ENCODE results near the gene DIP2C. TPM values are rescaled to one million over a fixed set of nuclear protein-coding genes. Genes with fewer than 3 reads are reported as not detected.

The DIP2C gene
- total RNA-seq, 1 experiment from 2014 or later, result 11.0 TPM

GRCh38 chr10:308101-308500 lies 381.4 kb downstream of the DIP2C start:
- ATAC-seq (no peak), DNase-seq (ENCODE audit: low spot score) (no peak)
- no peak for TF ChIP-seq NFE2L1 (CRISPR knock-in tag; IDR thresholded peaks at IDR 0.05)
- TF ChIP-seq NR3C1 (CRISPR knock-in tag; conservative IDR thresholded peaks at IDR 0.05; ENCODE audit: low read depth), result no peak
- TF ChIP-seq PREB (CRISPR knock-in tag; IDR thresholded peaks at IDR 0.05; ENCODE audit: borderline replicate concordance), result no peak
- TF ChIP-seq, protein P1, sequence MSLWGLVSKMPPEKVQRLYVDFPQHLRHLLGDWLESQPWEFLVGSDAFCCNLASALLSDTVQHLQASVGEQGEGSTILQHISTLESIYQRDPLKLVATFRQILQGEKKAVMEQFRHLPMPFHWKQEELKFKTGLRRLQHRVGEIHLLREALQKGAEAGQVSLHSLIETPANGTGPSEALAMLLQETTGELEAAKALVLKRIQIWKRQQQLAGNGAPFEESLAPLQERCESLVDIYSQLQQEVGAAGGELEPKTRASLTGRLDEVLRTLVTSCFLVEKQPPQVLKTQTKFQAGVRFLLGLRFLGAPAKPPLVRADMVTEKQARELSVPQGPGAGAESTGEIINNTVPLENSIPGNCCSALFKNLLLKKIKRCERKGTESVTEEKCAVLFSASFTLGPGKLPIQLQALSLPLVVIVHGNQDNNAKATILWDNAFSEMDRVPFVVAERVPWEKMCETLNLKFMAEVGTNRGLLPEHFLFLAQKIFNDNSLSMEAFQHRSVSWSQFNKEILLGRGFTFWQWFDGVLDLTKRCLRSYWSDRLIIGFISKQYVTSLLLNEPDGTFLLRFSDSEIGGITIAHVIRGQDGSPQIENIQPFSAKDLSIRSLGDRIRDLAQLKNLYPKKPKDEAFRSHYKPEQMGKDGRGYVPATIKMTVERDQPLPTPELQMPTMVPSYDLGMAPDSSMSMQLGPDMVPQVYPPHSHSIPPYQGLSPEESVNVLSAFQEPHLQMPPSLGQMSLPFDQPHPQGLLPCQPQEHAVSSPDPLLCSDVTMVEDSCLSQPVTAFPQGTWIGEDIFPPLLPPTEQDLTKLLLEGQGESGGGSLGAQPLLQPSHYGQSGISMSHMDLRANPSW (CRISPR knock-in tag; conservative IDR thresholded peaks at IDR 0.05; ENCODE audit: low read depth), result no peak
- no peak for TF ChIP-seq ZNF138 (CRISPR knock-in tag; conservative IDR thresholded peaks at IDR 0.05)
- Mint-ChIP-seq H3K36me3 (no peaks in the 10 kb centered on the region), H3K4me1 (peaks cover 15% of the 10 kb centered on the region), H3K9me3 (peaks cover 5% of the 10 kb centered on the region; the same call in 1 of the 2 replicates), H3K27me3 (ENCODE audit: low read depth) (no peaks in the 10 kb centered on the region), H3K27ac (no peak overlapping the region), H3K4me3 (no peak overlapping the region)
- CTCF ChIA-PET, result no interaction called here
- POLR2A ChIA-PET, result no interaction called here

GRCh38 chr10:307659-308058 lies 381.8 kb downstream of the DIP2C start:
- peaks cover 15% of the 10 kb centered on the region for H3K4me1 Mint-ChIP-seq
- DNase-seq (ENCODE audit: low spot score) (no peak), ATAC-seq (no peak)
- H3K36me3 Mint-ChIP-seq, result no peaks in the 10 kb centered on the region
- TF ChIP-seq ZNF263 (CRISPR knock-in tag; IDR thresholded peaks at IDR 0.05; ENCODE audit: low read depth) (no peak), ZNF416 (CRISPR knock-in tag; IDR thresholded peaks at IDR 0.05) (no peak), FOXJ3 (CRISPR knock-in tag; IDR thresholded peaks at IDR 0.05; ENCODE audit: borderline replicate concordance) (no peak), ARID4B (CRISPR knock-in tag; IDR thresholded peaks at IDR 0.05; ENCODE audit: borderline replicate concordance) (no peak), ZNF121 (CRISPR knock-in tag; IDR thresholded peaks at IDR 0.05) (no peak), CBFB (CRISPR knock-in tag; IDR thresholded peaks at IDR 0.05; ENCODE audit: low read depth) (no peak), ZBTB21 (CRISPR knock-in tag; IDR thresholded peaks at IDR 0.05; ENCODE audit: borderline replicate concordance) (no peak)
- TF ChIP-seq, protein P2, sequence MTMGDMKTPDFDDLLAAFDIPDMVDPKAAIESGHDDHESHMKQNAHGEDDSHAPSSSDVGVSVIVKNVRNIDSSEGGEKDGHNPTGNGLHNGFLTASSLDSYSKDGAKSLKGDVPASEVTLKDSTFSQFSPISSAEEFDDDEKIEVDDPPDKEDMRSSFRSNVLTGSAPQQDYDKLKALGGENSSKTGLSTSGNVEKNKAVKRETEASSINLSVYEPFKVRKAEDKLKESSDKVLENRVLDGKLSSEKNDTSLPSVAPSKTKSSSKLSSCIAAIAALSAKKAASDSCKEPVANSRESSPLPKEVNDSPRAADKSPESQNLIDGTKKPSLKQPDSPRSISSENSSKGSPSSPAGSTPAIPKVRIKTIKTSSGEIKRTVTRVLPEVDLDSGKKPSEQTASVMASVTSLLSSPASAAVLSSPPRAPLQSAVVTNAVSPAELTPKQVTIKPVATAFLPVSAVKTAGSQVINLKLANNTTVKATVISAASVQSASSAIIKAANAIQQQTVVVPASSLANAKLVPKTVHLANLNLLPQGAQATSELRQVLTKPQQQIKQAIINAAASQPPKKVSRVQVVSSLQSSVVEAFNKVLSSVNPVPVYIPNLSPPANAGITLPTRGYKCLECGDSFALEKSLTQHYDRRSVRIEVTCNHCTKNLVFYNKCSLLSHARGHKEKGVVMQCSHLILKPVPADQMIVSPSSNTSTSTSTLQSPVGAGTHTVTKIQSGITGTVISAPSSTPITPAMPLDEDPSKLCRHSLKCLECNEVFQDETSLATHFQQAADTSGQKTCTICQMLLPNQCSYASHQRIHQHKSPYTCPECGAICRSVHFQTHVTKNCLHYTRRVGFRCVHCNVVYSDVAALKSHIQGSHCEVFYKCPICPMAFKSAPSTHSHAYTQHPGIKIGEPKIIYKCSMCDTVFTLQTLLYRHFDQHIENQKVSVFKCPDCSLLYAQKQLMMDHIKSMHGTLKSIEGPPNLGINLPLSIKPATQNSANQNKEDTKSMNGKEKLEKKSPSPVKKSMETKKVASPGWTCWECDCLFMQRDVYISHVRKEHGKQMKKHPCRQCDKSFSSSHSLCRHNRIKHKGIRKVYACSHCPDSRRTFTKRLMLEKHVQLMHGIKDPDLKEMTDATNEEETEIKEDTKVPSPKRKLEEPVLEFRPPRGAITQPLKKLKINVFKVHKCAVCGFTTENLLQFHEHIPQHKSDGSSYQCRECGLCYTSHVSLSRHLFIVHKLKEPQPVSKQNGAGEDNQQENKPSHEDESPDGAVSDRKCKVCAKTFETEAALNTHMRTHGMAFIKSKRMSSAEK (CRISPR knock-in tag; IDR thresholded peaks at IDR 0.05; ENCODE audit: borderline replicate concordance), result no peak
- ChIA-PET CTCF (interaction anchor here (0.9 to 1.8 kb wide), 2 partner anchors 22 to 481 kb away, joined by 3 to 5 read pairs; no protein-coding TSS in a partner anchor), POLR2A (no interaction called here)
- peak overlapping the region; percentile 31; the same call in 1 of the 2 replicates for H3K27ac Mint-ChIP-seq
- H3K27me3 Mint-ChIP-seq (ENCODE audit: low read depth), result no peaks in the 10 kb centered on the region
- H3K9me3 Mint-ChIP-seq, result peaks cover 5% of the 10 kb centered on the region; the same call in 1 of the 2 replicates
- no peak overlapping the region for H3K4me3 Mint-ChIP-seq

Data from WTC11 (cell line).